Measurements from ENCODE around the gene OR10D3.

The OR10D3 gene, protein sequence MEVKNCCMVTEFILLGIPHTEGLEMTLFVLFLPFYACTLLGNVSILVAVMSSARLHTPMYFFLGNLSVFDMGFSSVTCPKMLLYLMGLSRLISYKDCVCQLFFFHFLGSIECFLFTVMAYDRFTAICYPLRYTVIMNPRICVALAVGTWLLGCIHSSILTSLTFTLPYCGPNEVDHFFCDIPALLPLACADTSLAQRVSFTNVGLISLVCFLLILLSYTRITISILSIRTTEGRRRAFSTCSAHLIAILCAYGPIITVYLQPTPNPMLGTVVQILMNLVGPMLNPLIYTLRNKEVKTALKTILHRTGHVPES

DNA sequence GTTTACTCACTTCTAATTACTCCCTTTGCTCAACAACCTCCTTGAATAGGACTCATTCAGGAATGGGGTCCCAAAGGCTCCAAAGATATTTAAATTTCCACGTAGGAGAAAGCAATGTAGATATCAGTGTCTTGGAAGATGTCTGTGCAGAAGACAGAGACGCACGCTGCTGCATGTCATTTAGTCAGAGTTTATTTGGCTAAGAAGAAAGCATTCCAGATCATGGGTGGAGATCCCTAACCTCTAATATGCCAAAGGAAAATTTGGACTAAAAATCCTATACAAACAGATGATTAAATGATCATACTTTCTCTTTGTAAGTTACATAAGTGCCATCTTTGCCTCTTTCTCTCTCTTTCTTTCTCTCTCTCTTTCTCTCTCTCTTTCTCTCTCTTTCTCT is at the start of gene OR10D3:
OR10D3 (plus strand) TSS at position 278 of the 400 bp plus-strand sequence. CDS start 1,925 bp downstream, outside the sequence.
- H3F3A ChIP-seq (ENCODE audit: control insufficient read depth, insufficient read depth), result no peaks in the 10 kb centered on the region

DNA sequence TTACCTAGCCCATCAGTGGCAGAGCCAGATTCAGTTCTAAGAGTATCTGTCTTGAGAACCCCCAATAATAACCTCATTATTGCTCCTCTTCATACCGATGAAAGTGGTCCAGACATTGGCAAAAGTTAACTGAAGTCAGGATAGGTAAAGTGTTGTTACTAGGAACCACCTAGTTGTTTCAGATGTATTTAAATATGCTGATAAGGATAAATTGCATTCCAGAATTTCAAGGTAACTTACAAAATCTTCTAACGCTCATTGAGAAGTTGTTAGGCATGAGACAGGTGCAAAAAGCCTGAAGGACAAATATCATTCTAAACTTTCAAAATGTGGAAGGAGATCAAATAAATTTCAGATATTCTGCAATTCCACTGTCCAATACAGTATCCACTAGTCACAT is 40.1 kb upstream of the OR10D3 start:
- H3F3A ChIP-seq (ENCODE audit: control insufficient read depth, insufficient read depth), result no peaks in the 10 kb centered on the region
- no peak for TF ChIP-seq EZH2phosphoT487 (IDR thresholded peaks at IDR 0.05; ENCODE audit: borderline replicate concordance, low read length)
- TF ChIP-seq, protein P1, sequence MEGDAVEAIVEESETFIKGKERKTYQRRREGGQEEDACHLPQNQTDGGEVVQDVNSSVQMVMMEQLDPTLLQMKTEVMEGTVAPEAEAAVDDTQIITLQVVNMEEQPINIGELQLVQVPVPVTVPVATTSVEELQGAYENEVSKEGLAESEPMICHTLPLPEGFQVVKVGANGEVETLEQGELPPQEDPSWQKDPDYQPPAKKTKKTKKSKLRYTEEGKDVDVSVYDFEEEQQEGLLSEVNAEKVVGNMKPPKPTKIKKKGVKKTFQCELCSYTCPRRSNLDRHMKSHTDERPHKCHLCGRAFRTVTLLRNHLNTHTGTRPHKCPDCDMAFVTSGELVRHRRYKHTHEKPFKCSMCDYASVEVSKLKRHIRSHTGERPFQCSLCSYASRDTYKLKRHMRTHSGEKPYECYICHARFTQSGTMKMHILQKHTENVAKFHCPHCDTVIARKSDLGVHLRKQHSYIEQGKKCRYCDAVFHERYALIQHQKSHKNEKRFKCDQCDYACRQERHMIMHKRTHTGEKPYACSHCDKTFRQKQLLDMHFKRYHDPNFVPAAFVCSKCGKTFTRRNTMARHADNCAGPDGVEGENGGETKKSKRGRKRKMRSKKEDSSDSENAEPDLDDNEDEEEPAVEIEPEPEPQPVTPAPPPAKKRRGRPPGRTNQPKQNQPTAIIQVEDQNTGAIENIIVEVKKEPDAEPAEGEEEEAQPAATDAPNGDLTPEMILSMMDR (IDR thresholded peaks at IDR 0.05; ENCODE audit: low read depth, low read length, poor library complexity, severe bottlenecking), result no peak
- no peak overlapping the region for H3K4me2 ChIP-seq (ENCODE audit: low read length)
- no peaks in the 10 kb centered on the region for H3K27me3 ChIP-seq (ENCODE audit: control insufficient read depth, low read length)
- H3K4me3 ChIP-seq (ENCODE audit: low read length), result no peak overlapping the region
- H3K79me2 ChIP-seq (ENCODE audit: control insufficient read depth, low read length), result no peaks in the 10 kb centered on the region
- no peaks in the 10 kb centered on the region for H3K9me2 ChIP-seq (replicated peaks; ENCODE audit: control insufficient read depth, low read length)
- no peaks in the 10 kb centered on the region for H3K9me3 ChIP-seq (ENCODE audit: control insufficient read depth, insufficient read depth, low read length)
- no peak overlapping the region for H3K27ac ChIP-seq (ENCODE audit: low read depth, low read length)
- no peaks in the 10 kb centered on the region for H4K20me1 ChIP-seq (ENCODE audit: control insufficient read depth, insufficient read depth, low read depth, low read length)
- no peaks in the 10 kb centered on the region for H3K4me1 ChIP-seq (ENCODE audit: control insufficient read depth, low read length)
- H3K36me3 ChIP-seq (ENCODE audit: control insufficient read depth, low read length), result no peaks in the 10 kb centered on the region

More for the DNA sequence above, at the start of gene OR10D3:
- TF ChIP-seq EZH2phosphoT487 (IDR thresholded peaks at IDR 0.05; ENCODE audit: borderline replicate concordance, low read length), result no peak
- TF ChIP-seq, protein P1 (IDR thresholded peaks at IDR 0.05; ENCODE audit: low read depth, low read length, poor library complexity, severe bottlenecking), result no peak
- Histone ChIP-seq H3K9me2 (replicated peaks; ENCODE audit: control insufficient read depth, low read length) (no peaks in the 10 kb centered on the region), H3K27ac (ENCODE audit: low read depth, low read length) (no peak within 1 kb of the TSS), H3K4me1 (ENCODE audit: control insufficient read depth, low read length) (no peaks in the 10 kb centered on the region), H3K36me3 (ENCODE audit: control insufficient read depth, low read length) (no peaks in the 10 kb centered on the region), H3K4me3 (ENCODE audit: low read length) (no peak within 1 kb of the TSS), H4K20me1 (ENCODE audit: control insufficient read depth, insufficient read depth, low read depth, low read length) (no peaks in the 10 kb centered on the region), H3K9me3 (ENCODE audit: control insufficient read depth, insufficient read depth, low read length) (no peaks in the 10 kb centered on the region), H3K4me2 (ENCODE audit: low read length) (no peak within 1 kb of the TSS), H3K27me3 (ENCODE audit: control insufficient read depth, low read length) (no peaks in the 10 kb centered on the region), H3K79me2 (ENCODE audit: control insufficient read depth, low read length) (no peaks in the 10 kb centered on the region)

DNA sequence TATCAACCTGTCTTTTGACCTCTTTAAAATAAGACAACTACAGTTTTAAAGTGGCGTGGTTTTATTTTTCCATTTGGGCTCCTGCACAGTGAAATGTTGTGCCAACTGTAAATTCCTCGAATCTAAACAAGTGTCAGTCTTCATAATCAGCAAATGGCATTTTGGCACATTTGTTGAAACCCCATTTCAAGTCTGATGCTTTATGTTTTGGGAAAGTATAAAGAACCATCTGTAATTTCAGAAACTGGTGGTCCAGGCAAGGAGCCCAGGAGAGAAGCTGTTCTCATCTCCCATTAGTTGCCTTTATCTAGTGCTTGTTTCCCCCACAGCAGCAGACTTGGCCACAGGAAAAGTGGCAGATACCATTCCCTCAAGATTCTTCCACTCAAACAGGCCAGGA is 35.2 kb upstream of the OR10D3 start:
- Histone ChIP-seq H3K4me1 (ENCODE audit: control insufficient read depth, low read length) (no peaks in the 10 kb centered on the region), H4K20me1 (ENCODE audit: control insufficient read depth, insufficient read depth, low read depth, low read length) (no peaks in the 10 kb centered on the region), H3K9me2 (replicated peaks; ENCODE audit: control insufficient read depth, low read length) (no peaks in the 10 kb centered on the region), H3K9me3 (ENCODE audit: control insufficient read depth, insufficient read depth, low read length) (no peaks in the 10 kb centered on the region), H3K4me2 (ENCODE audit: low read length) (no peak overlapping the region), H3K27me3 (ENCODE audit: control insufficient read depth, low read length) (no peaks in the 10 kb centered on the region), H3K36me3 (ENCODE audit: control insufficient read depth, low read length) (no peaks in the 10 kb centered on the region), H3K4me3 (ENCODE audit: low read length) (no peak overlapping the region), H3K27ac (ENCODE audit: low read depth, low read length) (no peak overlapping the region), H3K79me2 (ENCODE audit: control insufficient read depth, low read length) (no peaks in the 10 kb centered on the region), H3F3A (ENCODE audit: control insufficient read depth, insufficient read depth) (no peaks in the 10 kb centered on the region)
- no peak for TF ChIP-seq EZH2phosphoT487 (IDR thresholded peaks at IDR 0.05; ENCODE audit: borderline replicate concordance, low read length)
- TF ChIP-seq, protein P1 (IDR thresholded peaks at IDR 0.05; ENCODE audit: low read depth, low read length, poor library complexity, severe bottlenecking), result no peak

All from DOHH2 (cell line).